HEK293 (cell line): ENCODE data around the gene UBASH3B.
A peak's percentile ranks its signal among the peaks of the same experiment; 100 is the strongest.

Experiments
- BCL11B ChIP-seq: fragments of 450-650 bp; formaldehyde crosslinking; IDR thresholded peaks from 2 replicates; pipeline ENCODE4 v1.5.1; 2016; ENCODE audit warnings: low read depth, missing biosample characterization, missing genetic modification characterization
- GLIS1 ChIP-seq: fragments of 450-650 bp; formaldehyde crosslinking; IDR thresholded peaks from 2 replicates; pipeline ENCODE4 v1.5.1; 2016; ENCODE audit warnings: missing biosample characterization, missing genetic modification characterization
- IKZF3 ChIP-seq: fragments of 450-650 bp; IDR thresholded peaks from 2 replicates; pipeline ENCODE4 v1.5.0; 2018; ENCODE audit warnings: missing biosample characterization, mild to moderate bottlenecking, missing genetic modification characterization, moderate library complexity
- KLF10 ChIP-seq: fragments of 450-650 bp; IDR thresholded peaks from 2 replicates; pipeline ENCODE4 v1.5.1; 2018; ENCODE audit warnings: missing biosample characterization, mild to moderate bottlenecking, missing genetic modification characterization
- REPIN1 ChIP-seq: fragments of 450-650 bp; formaldehyde crosslinking; IDR thresholded peaks from 2 replicates; pipeline ENCODE4 v1.5.1; 2017; ENCODE audit warnings: missing biosample characterization, missing genetic modification characterization, low read depth
- ZBTB17 ChIP-seq: fragments of 450-650 bp; formaldehyde crosslinking; IDR thresholded peaks from 2 replicates; pipeline ENCODE4 v1.5.1; 2016; ENCODE audit warnings: missing biosample characterization, missing genetic modification characterization
- ZBTB48 ChIP-seq: fragments of 450-650 bp; formaldehyde crosslinking; IDR thresholded peaks from 2 replicates; pipeline ENCODE4 v1.5.1; 2016; ENCODE audit warnings: missing biosample characterization, missing genetic modification characterization
- ZBTB7A ChIP-seq: fragments of 450-650 bp; formaldehyde crosslinking; IDR thresholded peaks from 2 replicates; pipeline ENCODE4 v1.5.1; 2016; ENCODE audit warnings: low read depth, missing biosample characterization, missing genetic modification characterization
- ZEB2 ChIP-seq: fragments of 450-650 bp; formaldehyde crosslinking; IDR thresholded peaks from 2 replicates; pipeline ENCODE4 v1.5.1; 2016; ENCODE audit warnings: missing biosample characterization, missing genetic modification characterization
- ZFP3 ChIP-seq: fragments of 450-650 bp; formaldehyde crosslinking; IDR thresholded peaks from 2 replicates; pipeline ENCODE4 v1.5.1; 2016; ENCODE audit warnings: low read depth, missing biosample characterization, missing genetic modification characterization
- ZIC2 ChIP-seq: fragments of 450-650 bp; formaldehyde crosslinking; IDR thresholded peaks from 2 replicates; pipeline ENCODE4 v1.5.1; 2016; ENCODE audit warnings: missing biosample characterization, missing genetic modification characterization
- ZNF10 ChIP-seq: fragments of 450-650 bp; formaldehyde crosslinking; IDR thresholded peaks from 2 replicates; pipeline ENCODE4 v1.5.1; 2017; ENCODE audit warnings: missing biosample characterization, missing genetic modification characterization
- ZNF121 ChIP-seq: fragments of 450-650 bp; formaldehyde crosslinking; IDR thresholded peaks from 2 replicates; pipeline ENCODE4 v1.5.1; 2016; ENCODE audit warnings: missing biosample characterization, missing genetic modification characterization
- ZNF133 ChIP-seq: fragments of 450-650 bp; formaldehyde crosslinking; IDR thresholded peaks from 2 replicates; pipeline ENCODE4 v1.5.1; 2016; ENCODE audit warnings: missing biosample characterization, missing genetic modification characterization
- ZNF223 ChIP-seq: fragments of 450-650 bp; formaldehyde crosslinking; IDR thresholded peaks from 2 replicates; pipeline ENCODE4 v1.5.1; 2016; ENCODE audit warnings: missing biosample characterization, missing genetic modification characterization
- ZNF350 ChIP-seq: fragments of 450-650 bp; formaldehyde crosslinking; IDR thresholded peaks from 2 replicates; pipeline ENCODE4 v1.5.0; 2017; ENCODE audit warnings: missing biosample characterization, mild to moderate bottlenecking, missing genetic modification characterization
- ZNF391 ChIP-seq: fragments of 450-650 bp; formaldehyde crosslinking; IDR thresholded peaks from 2 replicates; pipeline ENCODE4 v1.5.1; 2016; ENCODE audit warnings: low read depth, missing biosample characterization, missing genetic modification characterization, borderline replicate concordance
- ZNF416 ChIP-seq: fragments of 450-650 bp; formaldehyde crosslinking; IDR thresholded peaks from 2 replicates; pipeline ENCODE4 v1.5.1; 2016; ENCODE audit warnings: missing biosample characterization, missing genetic modification characterization
- ZNF473 ChIP-seq: fragments of 450-650 bp; formaldehyde crosslinking; IDR thresholded peaks from 2 replicates; pipeline ENCODE4 v1.5.1; 2017; ENCODE audit warnings: missing biosample characterization, missing genetic modification characterization
- ZNF530 ChIP-seq: fragments of 450-650 bp; formaldehyde crosslinking; IDR thresholded peaks from 2 replicates; pipeline ENCODE4 v1.5.1; 2016; ENCODE audit warnings: low read depth, missing biosample characterization, missing genetic modification characterization
- ZNF555 ChIP-seq: fragments of 450-650 bp; formaldehyde crosslinking; conservative IDR thresholded peaks from 2 replicates; pipeline ENCODE4 v1.5.1; 2017; ENCODE audit warnings: missing biosample characterization, mild to moderate bottlenecking, missing genetic modification characterization, inconsistent platforms
- ZNF610 ChIP-seq: fragments of 450-650 bp; formaldehyde crosslinking; IDR thresholded peaks from 2 replicates; pipeline ENCODE4 v1.5.1; 2016; ENCODE audit warnings: missing biosample characterization, missing genetic modification characterization, borderline replicate concordance
- ZNF629 ChIP-seq: fragments of 450-650 bp; formaldehyde crosslinking; IDR thresholded peaks from 2 replicates; pipeline ENCODE4 v1.5.1; 2017; ENCODE audit warnings: missing biosample characterization, missing genetic modification characterization
- ZNF707 ChIP-seq: fragments of 450-650 bp; formaldehyde crosslinking; IDR thresholded peaks from 2 replicates; pipeline ENCODE4 v1.5.1; 2016; ENCODE audit warnings: missing biosample characterization, missing genetic modification characterization
- ZNF785 ChIP-seq: fragments of 450-650 bp; formaldehyde crosslinking; IDR thresholded peaks from 2 replicates; pipeline ENCODE4 v1.5.1; 2016; ENCODE audit warnings: missing biosample characterization, missing genetic modification characterization
- ZNF843 ChIP-seq: fragments of 450-650 bp; formaldehyde crosslinking; IDR thresholded peaks from 2 replicates; pipeline ENCODE4 v1.5.1; 2016; ENCODE audit warnings: missing biosample characterization, missing genetic modification characterization
- ZXDB ChIP-seq: fragments of 450-650 bp; formaldehyde crosslinking; IDR thresholded peaks from 2 replicates; pipeline ENCODE4 v1.5.1; 2016; ENCODE audit warnings: missing biosample characterization, missing genetic modification characterization
- TF ChIP-seq, protein P1 (sequence below): fragments of 450-650 bp; formaldehyde crosslinking; IDR thresholded peaks from 2 replicates; pipeline ENCODE4 v1.5.1; 2016; ENCODE audit warnings: missing biosample characterization, missing genetic modification characterization
- TF ChIP-seq, protein P2 (sequence below): fragments of 450-650 bp; formaldehyde crosslinking; IDR thresholded peaks from 2 replicates; pipeline ENCODE4 v1.5.1; 2016; ENCODE audit warnings: missing biosample characterization, missing genetic modification characterization
- TF ChIP-seq, protein P3 (sequence below): fragments of 450-650 bp; formaldehyde crosslinking; IDR thresholded peaks from 2 replicates; pipeline ENCODE4 v1.5.1; 2016; ENCODE audit warnings: missing biosample characterization, missing genetic modification characterization
- TF ChIP-seq, protein P4 (sequence below): fragments of 450-650 bp; formaldehyde crosslinking; optimal IDR thresholded peaks from 2 replicates; pipeline ENCODE3; 2016; ENCODE audit warnings: missing biosample characterization, mild to moderate bottlenecking, missing genetic modification characterization

Gene UBASH3B

DNA sequence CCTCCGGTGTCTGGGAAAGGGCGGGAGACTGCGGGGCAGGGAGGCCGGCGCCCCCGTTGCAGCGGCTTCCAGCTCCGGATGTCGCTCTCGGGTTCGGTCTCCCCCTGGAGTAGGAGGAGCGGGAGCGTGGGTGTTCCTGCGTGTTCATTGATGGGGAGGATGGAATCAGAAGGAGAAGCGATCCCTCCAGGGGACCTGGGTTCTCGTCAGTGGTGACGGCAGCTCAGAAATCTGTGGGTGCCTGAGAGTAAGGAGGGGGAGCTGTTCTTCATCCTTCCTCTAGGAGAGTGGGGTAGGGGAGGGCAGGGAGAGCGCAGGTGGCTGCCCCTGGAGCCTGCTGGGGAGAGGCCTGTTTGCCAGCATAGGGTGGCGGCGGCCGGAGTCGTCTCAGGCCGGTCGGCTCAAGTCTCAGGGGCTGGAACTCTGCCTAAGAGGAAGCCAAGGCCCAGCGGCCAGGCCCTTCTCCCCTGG, 1.1 kb downstream of the UBASH3B start (continued):
- TF ChIP-seq, protein P1, sequence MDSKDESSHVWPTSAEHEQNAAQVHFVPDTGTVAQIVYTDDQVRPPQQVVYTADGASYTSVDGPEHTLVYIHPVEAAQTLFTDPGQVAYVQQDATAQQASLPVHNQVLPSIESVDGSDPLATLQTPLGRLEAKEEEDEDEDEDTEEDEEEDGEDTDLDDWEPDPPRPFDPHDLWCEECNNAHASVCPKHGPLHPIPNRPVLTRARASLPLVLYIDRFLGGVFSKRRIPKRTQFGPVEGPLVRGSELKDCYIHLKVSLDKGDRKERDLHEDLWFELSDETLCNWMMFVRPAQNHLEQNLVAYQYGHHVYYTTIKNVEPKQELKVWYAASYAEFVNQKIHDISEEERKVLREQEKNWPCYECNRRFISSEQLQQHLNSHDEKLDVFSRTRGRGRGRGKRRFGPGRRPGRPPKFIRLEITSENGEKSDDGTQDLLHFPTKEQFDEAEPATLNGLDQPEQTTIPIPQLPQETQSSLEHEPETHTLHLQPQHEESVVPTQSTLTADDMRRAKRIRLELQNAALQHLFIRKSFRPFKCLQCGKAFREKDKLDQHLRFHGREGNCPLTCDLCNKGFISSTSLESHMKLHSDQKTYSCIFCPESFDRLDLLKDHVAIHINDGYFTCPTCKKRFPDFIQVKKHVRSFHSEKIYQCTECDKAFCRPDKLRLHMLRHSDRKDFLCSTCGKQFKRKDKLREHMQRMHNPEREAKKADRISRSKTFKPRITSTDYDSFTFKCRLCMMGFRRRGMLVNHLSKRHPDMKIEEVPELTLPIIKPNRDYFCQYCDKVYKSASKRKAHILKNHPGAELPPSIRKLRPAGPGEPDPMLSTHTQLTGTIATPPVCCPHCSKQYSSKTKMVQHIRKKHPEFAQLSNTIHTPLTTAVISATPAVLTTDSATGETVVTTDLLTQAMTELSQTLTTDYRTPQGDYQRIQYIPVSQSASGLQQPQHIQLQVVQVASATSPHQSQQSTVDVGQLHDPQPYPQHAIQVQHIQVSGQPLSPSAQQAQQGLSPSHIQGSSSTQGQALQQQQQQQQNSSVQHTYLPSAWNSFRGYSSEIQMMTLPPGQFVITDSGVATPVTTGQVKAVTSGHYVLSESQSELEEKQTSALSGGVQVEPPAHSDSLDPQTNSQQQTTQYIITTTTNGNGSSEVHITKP (tag by site-specific recombination) = peak; percentile 55; the same call in 1 of the 2 replicates
- TF ChIP-seq ZNF121 (tag by site-specific recombination) = no peak
- TF ChIP-seq ZNF530 (tag by site-specific recombination) = no peak
- TF ChIP-seq ZEB2 (tag by site-specific recombination) = 0 out of 2 replicates have a peak, but pooled peaks have one; percentile 19
- TF ChIP-seq KLF10 = no peak
- TF ChIP-seq ZNF416 (tag by site-specific recombination) = no peak
- TF ChIP-seq ZNF610 (tag by site-specific recombination) = no peak
- no peak for TF ChIP-seq ZNF629
- peak; percentile 38 for TF ChIP-seq GLIS1 (tag by site-specific recombination)
- TF ChIP-seq ZNF133 (tag by site-specific recombination) = no peak
- TF ChIP-seq ZNF10 = no peak
- TF ChIP-seq, protein P2, sequence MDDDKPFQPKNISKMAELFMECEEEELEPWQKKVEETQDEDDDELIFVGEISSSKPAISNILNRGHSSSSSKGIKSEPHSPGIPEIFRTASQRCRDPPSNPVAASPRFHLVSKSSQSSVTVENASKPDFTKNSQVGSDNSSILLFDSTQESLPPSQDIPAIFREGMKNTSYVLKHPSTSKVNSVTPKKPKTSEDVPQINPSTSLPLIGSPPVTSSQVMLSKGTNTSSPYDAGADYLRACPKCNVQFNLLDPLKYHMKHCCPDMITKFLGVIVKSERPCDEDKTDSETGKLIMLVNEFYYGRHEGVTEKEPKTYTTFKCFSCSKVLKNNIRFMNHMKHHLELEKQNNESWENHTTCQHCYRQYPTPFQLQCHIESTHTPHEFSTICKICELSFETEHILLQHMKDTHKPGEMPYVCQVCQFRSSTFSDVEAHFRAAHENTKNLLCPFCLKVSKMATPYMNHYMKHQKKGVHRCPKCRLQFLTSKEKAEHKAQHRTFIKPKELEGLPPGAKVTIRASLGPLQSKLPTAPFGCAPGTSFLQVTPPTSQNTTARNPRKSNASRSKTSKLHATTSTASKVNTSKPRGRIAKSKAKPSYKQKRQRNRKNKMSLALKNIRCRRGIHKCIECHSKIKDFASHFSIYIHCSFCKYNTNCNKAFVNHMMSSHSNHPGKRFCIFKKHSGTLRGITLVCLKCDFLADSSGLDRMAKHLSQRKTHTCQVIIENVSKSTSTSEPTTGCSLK (tag by site-specific recombination) = no peak
- no peak for TF ChIP-seq ZBTB7A (tag by site-specific recombination)
- no peak for TF ChIP-seq ZNF785 (tag by site-specific recombination)
- no peak for TF ChIP-seq REPIN1
- no peak for TF ChIP-seq ZNF350 (tag by site-specific recombination)
- TF ChIP-seq, protein P3, sequence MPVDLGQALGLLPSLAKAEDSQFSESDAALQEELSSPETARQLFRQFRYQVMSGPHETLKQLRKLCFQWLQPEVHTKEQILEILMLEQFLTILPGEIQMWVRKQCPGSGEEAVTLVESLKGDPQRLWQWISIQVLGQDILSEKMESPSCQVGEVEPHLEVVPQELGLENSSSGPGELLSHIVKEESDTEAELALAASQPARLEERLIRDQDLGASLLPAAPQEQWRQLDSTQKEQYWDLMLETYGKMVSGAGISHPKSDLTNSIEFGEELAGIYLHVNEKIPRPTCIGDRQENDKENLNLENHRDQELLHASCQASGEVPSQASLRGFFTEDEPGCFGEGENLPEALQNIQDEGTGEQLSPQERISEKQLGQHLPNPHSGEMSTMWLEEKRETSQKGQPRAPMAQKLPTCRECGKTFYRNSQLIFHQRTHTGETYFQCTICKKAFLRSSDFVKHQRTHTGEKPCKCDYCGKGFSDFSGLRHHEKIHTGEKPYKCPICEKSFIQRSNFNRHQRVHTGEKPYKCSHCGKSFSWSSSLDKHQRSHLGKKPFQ (tag by site-specific recombination) = no peak
- TF ChIP-seq IKZF3 = no peak
- peak; percentile 78 for TF ChIP-seq ZXDB (tag by site-specific recombination)
- no peak for TF ChIP-seq ZNF555 (tag by site-specific recombination)
- TF ChIP-seq ZBTB48 (tag by site-specific recombination) = peak; percentile 74
- TF ChIP-seq ZNF391 (tag by site-specific recombination) = peak; percentile 42; the same call in 1 of the 2 replicates
- TF ChIP-seq, protein P4, sequence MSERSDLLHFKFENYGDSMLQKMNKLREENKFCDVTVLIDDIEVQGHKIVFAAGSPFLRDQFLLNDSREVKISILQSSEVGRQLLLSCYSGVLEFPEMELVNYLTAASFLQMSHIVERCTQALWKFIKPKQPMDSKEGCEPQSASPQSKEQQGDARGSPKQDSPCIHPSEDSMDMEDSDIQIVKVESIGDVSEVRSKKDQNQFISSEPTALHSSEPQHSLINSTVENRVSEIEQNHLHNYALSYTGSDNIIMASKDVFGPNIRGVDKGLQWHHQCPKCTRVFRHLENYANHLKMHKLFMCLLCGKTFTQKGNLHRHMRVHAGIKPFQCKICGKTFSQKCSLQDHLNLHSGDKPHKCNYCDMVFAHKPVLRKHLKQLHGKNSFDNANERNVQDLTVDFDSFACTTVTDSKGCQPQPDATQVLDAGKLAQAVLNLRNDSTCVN = peak; percentile 31
- no peak for TF ChIP-seq ZNF707 (tag by site-specific recombination)
- TF ChIP-seq ZNF843 (tag by site-specific recombination) = 0 out of 2 replicates have a peak, but pooled peaks have one; percentile 25
- TF ChIP-seq ZFP3 (tag by site-specific recombination) = no peak
- peak; percentile 58 for TF ChIP-seq ZBTB17 (tag by site-specific recombination)
- TF ChIP-seq BCL11B (tag by site-specific recombination) = no peak
- TF ChIP-seq ZNF473 (tag by site-specific recombination) = no peak
- TF ChIP-seq ZNF223 = no peak
- 0 out of 2 replicates have a peak, but pooled peaks have one; percentile 8 for TF ChIP-seq ZIC2 (tag by site-specific recombination)
